GM19351 (cell line): ENCODE data around the gene B4GALT2.

Source experiments
- ATAC-seq: cut with Tn5 transposase; IDR thresholded peaks from one replicate; pipeline ENCODE4 v1.9.1; 2021; ENCODE audit warnings: mild to moderate bottlenecking, moderate library complexity; ENCODE audit not compliant: unreplicated experiment

B4GALT2 gene, protein sequence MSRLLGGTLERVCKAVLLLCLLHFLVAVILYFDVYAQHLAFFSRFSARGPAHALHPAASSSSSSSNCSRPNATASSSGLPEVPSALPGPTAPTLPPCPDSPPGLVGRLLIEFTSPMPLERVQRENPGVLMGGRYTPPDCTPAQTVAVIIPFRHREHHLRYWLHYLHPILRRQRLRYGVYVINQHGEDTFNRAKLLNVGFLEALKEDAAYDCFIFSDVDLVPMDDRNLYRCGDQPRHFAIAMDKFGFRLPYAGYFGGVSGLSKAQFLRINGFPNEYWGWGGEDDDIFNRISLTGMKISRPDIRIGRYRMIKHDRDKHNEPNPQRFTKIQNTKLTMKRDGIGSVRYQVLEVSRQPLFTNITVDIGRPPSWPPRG

DNA sequence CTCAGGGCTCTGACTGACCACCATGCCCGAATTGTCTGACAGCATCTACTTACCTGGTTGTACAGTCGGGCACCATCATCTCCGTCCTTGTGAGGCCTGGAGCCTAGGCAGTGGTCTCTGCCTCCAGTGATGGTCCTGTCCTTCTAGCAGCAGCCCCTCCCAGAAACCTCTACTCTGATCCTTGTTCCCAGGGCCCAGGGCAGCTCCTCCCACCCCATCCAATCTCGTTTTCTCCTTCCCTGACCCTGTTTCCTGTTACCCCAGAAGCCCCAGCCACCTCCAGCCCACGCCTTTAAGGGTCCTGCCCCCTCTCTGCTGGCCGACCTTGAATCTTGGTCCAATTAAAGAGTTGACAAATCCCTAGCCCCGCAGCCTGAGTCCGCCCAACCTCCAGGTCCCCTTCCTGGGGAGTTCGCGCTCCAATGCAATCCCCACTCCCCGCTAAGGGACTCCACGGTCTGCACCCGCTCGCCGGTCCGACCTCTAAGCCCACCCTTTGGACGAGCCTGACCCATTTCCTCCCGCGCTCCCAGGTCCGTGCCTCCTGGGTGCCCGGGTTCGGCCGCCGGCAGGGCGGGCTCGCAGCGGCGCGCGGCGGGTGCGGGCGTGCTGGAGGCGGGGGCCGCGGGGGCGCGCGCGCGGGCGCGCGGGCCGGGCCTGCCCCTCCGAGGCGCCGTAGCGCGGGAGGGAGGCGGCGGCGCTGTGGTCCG, at the start of gene B4GALT2:
B4GALT2 (plus strand) TSS at position 660 of the 710 bp plus-strand sequence. CDS start 1,951 bp downstream, outside the sequence.
- no peak for ATAC-seq

DNA sequence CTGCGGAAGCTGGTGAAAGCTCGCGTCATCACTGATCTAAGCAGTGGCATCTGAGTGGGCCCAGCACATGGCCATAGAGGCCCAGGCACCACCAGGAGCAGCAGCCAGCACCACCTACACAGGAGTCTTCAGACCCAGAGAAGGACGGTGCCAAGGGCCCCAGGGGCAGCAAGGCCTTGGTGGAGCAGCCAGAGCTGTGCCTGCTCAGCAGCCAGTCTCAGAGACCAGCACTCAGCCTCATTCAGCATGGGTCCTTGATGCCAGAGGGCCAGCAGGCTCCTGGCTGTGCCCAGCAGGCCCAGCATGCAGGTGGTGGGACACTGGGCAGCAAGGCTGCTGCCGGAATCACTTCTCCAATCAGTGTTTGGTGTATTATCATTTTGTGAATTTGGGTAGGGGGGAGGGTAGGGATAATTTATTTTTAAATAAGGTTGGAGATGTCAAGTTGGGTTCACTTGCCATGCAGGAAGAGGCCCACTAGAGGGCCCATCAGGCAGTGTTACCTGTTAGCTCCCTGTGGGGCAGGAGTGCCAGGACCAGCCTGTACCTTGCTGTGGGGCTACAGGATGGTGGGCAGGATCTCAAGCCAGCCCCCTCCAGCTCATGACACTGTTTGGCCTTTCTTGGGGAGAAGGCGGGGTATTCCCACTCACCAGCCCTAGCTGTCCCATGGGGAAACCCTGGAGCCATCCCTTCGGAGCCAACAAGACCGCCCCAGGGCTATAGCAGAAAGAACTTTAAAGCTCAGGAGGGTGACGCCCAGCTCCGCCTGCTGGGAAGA, 48.7 kb upstream of the B4GALT2 start:
- ATAC-seq, result no peak

GRCh38 chr1:43930949-43931275, 48.1 kb upstream of the B4GALT2 start:
- ATAC-seq, result no peak

DNA sequence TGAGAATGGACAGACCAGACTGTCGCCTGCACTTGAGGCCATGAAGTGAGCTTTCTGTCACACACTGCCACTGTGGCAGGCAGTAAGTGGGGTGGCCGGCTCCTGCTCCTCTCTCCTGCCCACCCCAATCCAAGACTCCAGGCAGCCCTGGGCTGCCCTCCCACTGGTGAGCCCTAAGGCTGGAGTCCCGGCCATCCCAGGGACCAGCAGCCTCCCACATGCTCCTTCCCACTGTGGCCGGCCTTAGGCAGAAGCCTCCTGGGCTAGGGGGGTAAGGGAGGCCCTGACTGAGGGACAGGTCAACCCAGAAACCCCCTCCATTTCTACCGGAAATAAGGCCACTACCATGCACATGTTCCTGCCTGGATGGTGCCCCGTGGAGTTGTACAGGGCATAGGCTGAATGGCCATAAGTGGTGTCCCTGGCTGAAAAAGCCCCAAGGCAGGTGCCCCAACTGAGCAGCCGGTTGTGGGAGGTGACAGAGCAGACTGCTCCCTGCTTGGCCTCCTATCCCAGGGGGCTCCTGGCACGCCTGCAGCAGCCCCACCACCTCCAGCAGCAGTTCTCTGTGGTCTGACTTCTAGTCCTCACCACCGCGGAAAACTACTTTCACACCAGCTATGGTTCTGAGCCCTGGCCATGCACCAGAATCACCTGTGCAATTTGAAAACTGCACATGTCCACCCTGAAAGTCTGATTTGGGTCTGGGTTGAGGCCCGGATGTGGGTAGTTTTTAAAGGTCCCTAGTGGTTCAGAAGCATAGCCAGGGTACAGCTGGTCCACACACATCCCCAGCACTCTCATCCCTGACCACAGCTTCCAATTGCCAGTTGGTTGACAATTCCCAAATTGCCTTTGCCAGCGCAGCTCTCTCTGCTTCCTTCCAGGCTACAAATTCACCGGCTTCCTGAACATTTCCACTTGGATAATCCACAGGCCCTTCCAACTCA, 47.0 kb upstream of the B4GALT2 start:
- no peak for ATAC-seq

GRCh38 chr1:43932786-43933385, 46.1 kb upstream of the B4GALT2 start:
- ATAC-seq, result no peak

GRCh38 chr1:43933386-43934100, 45.5 kb upstream of the B4GALT2 start, which contains the start of gene ARTN:
TSS of gene ARTN (plus strand) at chr1:43933801. CDS start at chr1:43935657, 1,856 bp downstream.
- ATAC-seq, result no peak

GRCh38 chr1:43934101-43934985, 44.7 kb upstream of the B4GALT2 start:
- ATAC-seq, result no peak

GRCh38 chr1:43934986-43935324, 44.1 kb upstream of the B4GALT2 start:
- ATAC-seq, result no peak

GRCh38 chr1:43935711-43936427, 43.1 kb upstream of the B4GALT2 start:
- ATAC-seq, result no peak

- no peak for ATAC-seq
Measured at GRCh38 chr1:43936431-43937151, 42.4 kb upstream of the B4GALT2 start.

GRCh38 chr1:43937179-43937865, 41.7 kb upstream of the B4GALT2 start:
- ATAC-seq, result no peak

DNA sequence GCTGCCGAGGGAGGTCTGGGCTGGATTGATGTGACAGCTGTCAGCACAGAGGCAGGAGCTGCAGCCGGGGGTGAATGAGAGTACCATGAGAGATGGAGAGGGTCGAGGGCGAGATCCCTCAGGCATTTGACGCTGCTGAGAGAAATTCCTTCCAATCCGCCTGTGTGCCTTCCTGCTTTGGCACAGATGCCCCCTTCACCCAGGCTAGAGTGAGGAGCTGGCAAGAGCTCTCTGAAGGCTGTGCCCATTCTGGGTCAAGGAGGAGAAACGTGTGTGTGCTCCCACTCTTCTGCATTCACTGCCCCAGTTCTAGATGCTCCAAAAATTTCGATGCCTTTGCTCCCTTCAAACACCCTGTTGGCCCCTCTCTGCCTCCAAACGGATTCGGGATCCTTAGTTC, 40.6 kb upstream of the B4GALT2 start:
- ATAC-seq, result no peak

DNA sequence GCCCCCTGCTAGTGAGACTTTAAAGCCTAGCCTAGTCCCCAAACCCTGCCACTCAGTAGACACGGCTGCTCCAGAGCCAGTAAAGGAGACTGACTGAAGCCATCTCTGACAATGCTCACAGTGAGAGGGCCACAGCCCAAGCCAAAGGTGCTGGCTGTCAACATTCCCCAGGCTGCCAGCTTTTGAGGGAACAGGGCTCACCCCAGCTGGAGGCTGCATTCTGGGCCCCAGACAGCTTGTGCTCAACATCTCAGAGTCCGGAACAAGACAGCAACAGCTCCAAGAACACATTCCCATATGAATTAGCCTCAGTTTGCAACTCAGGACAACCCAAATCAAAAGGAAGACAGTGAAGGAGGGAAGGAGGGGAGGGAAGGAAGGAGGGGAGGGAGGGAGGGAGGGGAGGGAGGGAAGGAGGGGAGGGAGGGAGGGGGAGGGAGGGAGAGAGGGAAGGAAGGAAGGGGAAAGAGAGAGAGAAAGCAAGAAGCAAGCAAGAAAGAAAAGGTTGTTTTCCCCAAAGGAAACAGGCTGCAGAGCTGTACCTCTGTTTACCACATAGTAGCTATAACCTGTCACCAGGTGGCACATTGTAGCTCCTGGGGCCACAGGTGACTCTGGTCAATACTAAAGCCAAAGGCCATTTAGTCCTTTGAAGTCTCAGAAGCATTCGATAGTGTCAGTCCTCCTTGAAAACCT, 40.0 kb upstream of the B4GALT2 start:
- no peak for ATAC-seq

DNA sequence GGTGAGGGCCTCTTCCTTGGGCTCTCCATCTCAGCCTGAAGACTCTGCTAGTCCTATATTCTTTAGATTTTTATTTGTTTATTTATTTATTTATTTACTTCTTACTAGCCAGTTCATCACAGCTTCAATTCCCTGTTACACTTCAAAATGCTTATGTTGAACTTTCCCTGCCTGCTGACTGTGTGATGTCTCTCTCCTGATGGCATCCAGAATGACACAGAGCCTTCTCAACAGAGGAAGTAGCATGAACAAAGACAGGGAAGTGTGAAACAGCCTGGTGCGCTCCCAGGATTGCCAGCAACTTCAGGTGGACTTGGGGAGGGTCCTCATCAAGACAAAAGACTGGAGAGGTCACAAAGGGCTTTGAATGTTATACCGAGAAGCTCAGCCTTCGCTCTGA, 36.6 kb upstream of the B4GALT2 start:
- no peak for ATAC-seq

DNA sequence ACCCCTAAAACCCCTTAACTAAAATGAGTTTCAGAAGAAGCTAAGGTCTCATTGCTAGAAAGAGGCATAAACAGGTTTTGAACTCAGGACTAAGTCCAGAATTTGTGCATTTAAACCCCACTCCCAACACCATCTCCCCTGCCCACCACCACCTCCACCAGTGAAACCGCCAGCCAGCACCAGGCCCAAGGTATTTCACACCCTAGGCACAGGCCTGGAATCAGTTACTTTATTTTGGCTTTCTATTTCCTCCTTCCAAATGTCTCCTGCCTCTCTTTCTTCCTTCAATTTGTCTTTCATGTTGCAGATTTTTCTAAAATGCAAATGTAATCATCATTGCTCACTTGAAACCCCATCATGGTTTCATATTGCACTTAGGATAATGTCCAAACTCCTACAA, 34.1 kb upstream of the B4GALT2 start:
- ATAC-seq, result no peak

DNA sequence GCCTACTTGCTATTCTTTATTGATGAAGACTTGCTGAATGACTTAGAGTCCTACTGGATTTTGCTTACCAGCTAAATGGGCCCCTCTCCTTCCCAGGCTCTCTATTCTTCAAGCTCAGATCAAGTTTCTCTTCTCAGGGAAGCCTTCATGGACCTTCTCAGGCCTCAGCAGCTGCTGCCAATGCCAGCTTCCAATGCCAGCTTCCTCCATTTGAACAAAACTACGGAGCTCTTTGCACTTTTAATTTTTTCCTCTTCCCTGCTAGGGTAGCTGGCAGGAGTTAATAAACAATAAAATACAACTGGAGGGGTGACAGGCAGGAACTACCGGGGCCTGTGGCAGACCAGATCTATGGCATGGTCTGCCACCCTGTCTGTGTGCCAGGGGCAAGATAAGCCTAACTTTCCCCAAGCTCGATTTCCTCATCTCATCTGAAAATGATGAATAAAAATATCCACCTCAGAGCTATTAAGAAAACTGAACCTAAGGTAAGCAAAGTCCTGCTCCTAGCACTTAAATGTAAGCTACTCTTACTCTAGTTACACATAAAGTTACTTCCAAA, 33.3 kb upstream of the B4GALT2 start:
- ATAC-seq, result no peak
